GM18498 (cell line): Measurements from ENCODE around the gene B4GALT5.

Source experiments
- ATAC-seq: cut with Tn5 transposase; IDR thresholded peaks from one replicate; pipeline ENCODE4 v1.9.1; 2021; ENCODE audit warnings: mild to moderate bottlenecking, moderate library complexity; ENCODE audit not compliant: unreplicated experiment

Gene B4GALT5

GRCh38 chr20:49701241-49701790, 12.4 kb downstream of the B4GALT5 start:
- no peak for ATAC-seq

- no peak for ATAC-seq
Observed at GRCh38 chr20:49700411-49701185, 13.1 kb downstream of the B4GALT5 start.

GRCh38 chr20:49699200-49699992, 14.3 kb downstream of the B4GALT5 start:
- ATAC-seq: peak; percentile 79

GRCh38 chr20:49698477-49698876, 15.2 kb downstream of the B4GALT5 start:
- no peak for ATAC-seq

- no peak for ATAC-seq
Observed at GRCh38 chr20:49697071-49697470, 16.6 kb downstream of the B4GALT5 start.

- ATAC-seq: no peak
Observed at GRCh38 chr20:49696594-49696993, 17.1 kb downstream of the B4GALT5 start.

- no peak for ATAC-seq
Observed at GRCh38 chr20:49695830-49696229, 17.8 kb downstream of the B4GALT5 start.

GRCh38 chr20:49694450-49695071, 19.1 kb downstream of the B4GALT5 start:
- ATAC-seq: no peak

- no peak for ATAC-seq
Observed at GRCh38 chr20:49693435-49694171, 20.1 kb downstream of the B4GALT5 start.

- no peak for ATAC-seq
Observed at GRCh38 chr20:49692941-49693340, 20.7 kb downstream of the B4GALT5 start.

GRCh38 chr20:49691818-49692568, 21.7 kb downstream of the B4GALT5 start:
- no peak for ATAC-seq

GRCh38 chr20:49690899-49691620, 22.6 kb downstream of the B4GALT5 start:
- ATAC-seq: no peak

GRCh38 chr20:49687595-49688567, 25.8 kb downstream of the B4GALT5 start:
- no peak for ATAC-seq

- no peak for ATAC-seq
Observed at GRCh38 chr20:49685809-49686208, 27.9 kb downstream of the B4GALT5 start.

GRCh38 chr20:49685161-49685601, 28.5 kb downstream of the B4GALT5 start:
- ATAC-seq: peak; percentile 53

GRCh38 chr20:49684335-49684997, 29.2 kb downstream of the B4GALT5 start:
- ATAC-seq: no peak

GRCh38 chr20:49682798-49683197, 30.9 kb downstream of the B4GALT5 start:
- no peak for ATAC-seq

GRCh38 chr20:49682278-49682677, 31.4 kb downstream of the B4GALT5 start:
- no peak for ATAC-seq
